NCI-H69 (cell line): ENCODE measurements around the gene ELMOD1.
A peak's percentile ranks its signal among the peaks of the same experiment; 100 is the strongest.

ENCODE experiments used
- DNase-seq: peaks from one replicate; lab custom pipeline; 2025; lab: John Stamatoyannopoulos, UW

Gene ELMOD1

GRCh38 chr11:107688322-107688918 is 97.5 kb downstream of the ELMOD1 start:
- no peak for DNase-seq

GRCh38 chr11:107689317-107690202 is 98.6 kb downstream of the ELMOD1 start:
- DNase-seq: peak; percentile 83

- no peak for DNase-seq
Observed at GRCh38 chr11:107691000-107691750, 100.2 kb downstream of the ELMOD1 start.

GRCh38 chr11:107695446-107695845 is 104.5 kb downstream of the ELMOD1 start:
- DNase-seq: no peak

GRCh38 chr11:107696140-107696539 is 105.2 kb downstream of the ELMOD1 start:
- DNase-seq: no peak

- no peak for DNase-seq
Observed at GRCh38 chr11:107697291-107697690, 106.3 kb downstream of the ELMOD1 start.

GRCh38 chr11:107699371-107700285 is 108.7 kb downstream of the ELMOD1 start:
- no peak for DNase-seq

- DNase-seq: no peak
Observed at GRCh38 chr11:107702109-107702660, 111.2 kb downstream of the ELMOD1 start.

- DNase-seq: no peak
Observed at GRCh38 chr11:107702723-107703122, 111.8 kb downstream of the ELMOD1 start.

- no peak for DNase-seq
Observed at GRCh38 chr11:107704451-107704850, 113.5 kb downstream of the ELMOD1 start.

GRCh38 chr11:107705027-107705426 is 114.1 kb downstream of the ELMOD1 start:
- peak; percentile 19 for DNase-seq

GRCh38 chr11:107706531-107706930 is 115.6 kb downstream of the ELMOD1 start:
- DNase-seq: no peak

GRCh38 chr11:107707215-107707671 is 116.3 kb downstream of the ELMOD1 start:
- DNase-seq: no peak

GRCh38 chr11:107707807-107708206 is 116.9 kb downstream of the ELMOD1 start:
- DNase-seq: no peak

GRCh38 chr11:107708792-107709191 is 117.8 kb downstream of the ELMOD1 start:
- no peak for DNase-seq

- DNase-seq: no peak
Observed at GRCh38 chr11:107710301-107710700, 119.4 kb downstream of the ELMOD1 start.

GRCh38 chr11:107711861-107712755 is 121.2 kb downstream of the ELMOD1 start, which contains the start of gene SLN:
Gene SLN (minus strand): TSS chr11:107712056.
- peak; percentile 78 for DNase-seq

- peak; percentile 93 for DNase-seq
Observed at GRCh38 chr11:107713009-107713408, 122.1 kb downstream of the ELMOD1 start.
